Measurements from ENCODE around the gene INPP5D. TPM values are rescaled to one million over a fixed set of nuclear protein-coding genes. Genes with fewer than 3 reads are reported as not detected.

INPP5D gene
- total RNA-seq, 1 experiment from 2014 or later = not detected

DNA sequence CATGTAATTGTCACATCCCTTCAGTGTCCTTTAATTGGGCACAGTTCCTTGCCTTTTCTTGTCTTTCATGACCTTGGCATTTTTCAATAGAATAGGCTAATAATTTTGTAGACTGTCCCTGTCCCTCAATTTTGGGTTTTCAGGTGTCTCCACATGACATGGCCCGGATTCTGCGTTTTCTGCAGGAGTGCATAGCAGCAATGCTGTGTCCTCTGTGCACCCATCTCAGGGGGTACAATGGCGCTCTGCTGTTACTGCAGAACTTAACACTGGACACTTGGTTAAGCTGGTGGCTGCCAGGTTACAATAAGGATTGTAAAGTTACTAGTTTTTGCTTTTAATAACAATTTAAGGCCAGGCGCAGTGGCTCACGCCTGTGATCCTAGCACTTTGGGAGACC lies 51.3 kb downstream of the INPP5D start:
- no peak for DNase-seq
- CTCF ChIA-PET = interaction anchor here (0.6 kb wide), 1 partner anchor 853 kb away, joined by 6 read pairs; no protein-coding TSS in a partner anchor
- no TSS peak for BruUV-seq (replicated peaks)
- TF ChIP-seq, protein P1, sequence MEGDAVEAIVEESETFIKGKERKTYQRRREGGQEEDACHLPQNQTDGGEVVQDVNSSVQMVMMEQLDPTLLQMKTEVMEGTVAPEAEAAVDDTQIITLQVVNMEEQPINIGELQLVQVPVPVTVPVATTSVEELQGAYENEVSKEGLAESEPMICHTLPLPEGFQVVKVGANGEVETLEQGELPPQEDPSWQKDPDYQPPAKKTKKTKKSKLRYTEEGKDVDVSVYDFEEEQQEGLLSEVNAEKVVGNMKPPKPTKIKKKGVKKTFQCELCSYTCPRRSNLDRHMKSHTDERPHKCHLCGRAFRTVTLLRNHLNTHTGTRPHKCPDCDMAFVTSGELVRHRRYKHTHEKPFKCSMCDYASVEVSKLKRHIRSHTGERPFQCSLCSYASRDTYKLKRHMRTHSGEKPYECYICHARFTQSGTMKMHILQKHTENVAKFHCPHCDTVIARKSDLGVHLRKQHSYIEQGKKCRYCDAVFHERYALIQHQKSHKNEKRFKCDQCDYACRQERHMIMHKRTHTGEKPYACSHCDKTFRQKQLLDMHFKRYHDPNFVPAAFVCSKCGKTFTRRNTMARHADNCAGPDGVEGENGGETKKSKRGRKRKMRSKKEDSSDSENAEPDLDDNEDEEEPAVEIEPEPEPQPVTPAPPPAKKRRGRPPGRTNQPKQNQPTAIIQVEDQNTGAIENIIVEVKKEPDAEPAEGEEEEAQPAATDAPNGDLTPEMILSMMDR (IDR thresholded peaks at IDR 0.05; ENCODE audit: unreplicated experiment) = no peak
- no peaks in the 10 kb centered on the region for H3K36me3 Mint-ChIP-seq (ENCODE audit: insufficient read depth, unreplicated experiment)
- no peaks in the 10 kb centered on the region for H3K4me1 Mint-ChIP-seq (ENCODE audit: low read depth, unreplicated experiment)
- H3K27ac Mint-ChIP-seq (ENCODE audit: unreplicated experiment) = no peak overlapping the region
- H3K27me3 Mint-ChIP-seq (ENCODE audit: unreplicated experiment) = peaks cover 44% of the 10 kb centered on the region
- H3K4me3 Mint-ChIP-seq (ENCODE audit: low read depth, unreplicated experiment) = no peak overlapping the region
- intact Hi-C loops (cut with micrococcal nuclease; ENCODE audit: unreplicated experiment) = no loop called here
- no peaks in the 10 kb centered on the region for H3K9me3 Mint-ChIP-seq (ENCODE audit: low read depth, unreplicated experiment)

DNA sequence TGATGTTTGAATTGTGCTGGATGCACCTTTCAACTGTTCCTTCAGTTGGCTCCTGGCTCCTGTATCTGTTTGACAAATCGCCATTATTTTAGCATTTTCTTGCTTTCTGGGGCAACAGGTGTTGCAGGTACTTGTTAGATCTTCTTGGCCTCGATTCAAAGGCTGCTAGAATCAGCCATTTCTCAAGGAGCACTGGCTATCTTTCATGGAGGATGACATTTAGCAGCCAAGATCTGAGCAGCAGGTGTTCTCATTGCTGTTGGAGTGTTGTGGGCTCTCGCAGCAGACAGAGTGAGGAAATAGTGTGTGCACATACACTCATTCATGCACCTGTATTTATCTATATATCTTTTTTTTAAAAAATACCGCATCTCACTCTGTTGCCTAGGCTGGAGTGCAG lies 52.2 kb downstream of the INPP5D start:
- Mint-ChIP-seq H3K4me1 (ENCODE audit: low read depth, unreplicated experiment) (no peaks in the 10 kb centered on the region), H3K27me3 (ENCODE audit: unreplicated experiment) (peaks cover 35% of the 10 kb centered on the region), H3K36me3 (ENCODE audit: insufficient read depth, unreplicated experiment) (no peaks in the 10 kb centered on the region), H3K9me3 (ENCODE audit: low read depth, unreplicated experiment) (no peaks in the 10 kb centered on the region), H3K4me3 (ENCODE audit: low read depth, unreplicated experiment) (no peak overlapping the region), H3K27ac (ENCODE audit: unreplicated experiment) (no peak overlapping the region)
- no peak for DNase-seq
- no TSS peak for BruUV-seq (replicated peaks)
- TF ChIP-seq, protein P1 (IDR thresholded peaks at IDR 0.05; ENCODE audit: unreplicated experiment) = no peak
- intact Hi-C loops (cut with micrococcal nuclease; ENCODE audit: unreplicated experiment) = no loop called here
- CTCF ChIA-PET = no interaction called here

DNA sequence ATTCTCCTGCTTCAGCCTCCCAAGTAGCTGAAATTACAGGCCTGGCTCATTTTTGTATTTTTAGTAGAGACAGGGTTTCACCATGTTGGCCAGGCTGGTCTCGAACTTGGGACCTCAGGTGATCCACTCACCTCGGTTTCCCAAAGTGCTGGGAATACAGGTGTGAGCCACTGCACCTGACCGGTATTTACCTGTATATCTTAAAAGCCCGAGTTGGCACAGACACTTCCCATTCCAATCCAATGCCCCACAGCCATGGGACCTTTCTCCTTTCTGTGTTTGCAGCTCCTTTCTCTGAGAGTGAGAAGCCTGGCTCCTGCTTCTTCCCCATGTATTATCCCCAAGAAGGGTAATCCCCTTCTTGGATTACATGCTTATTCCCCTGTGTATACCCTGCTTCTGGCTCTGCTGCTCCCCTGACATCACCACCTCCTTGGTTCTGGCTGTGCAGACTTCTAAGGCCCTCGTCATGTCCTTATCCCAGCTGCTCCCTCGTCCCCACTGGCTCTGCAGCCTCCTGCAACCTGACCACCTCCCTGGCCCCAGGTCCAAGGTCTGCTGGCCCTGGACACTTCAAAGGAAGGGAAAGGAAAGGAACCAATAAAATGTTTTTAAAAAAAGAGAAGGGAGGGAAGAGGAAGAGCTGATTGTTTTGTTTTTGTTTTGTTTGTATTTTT lies 52.8 kb downstream of the INPP5D start:
- BruUV-seq (replicated peaks) = no TSS peak
- TF ChIP-seq, protein P1 (IDR thresholded peaks at IDR 0.05; ENCODE audit: unreplicated experiment) = no peak
- intact Hi-C loops (cut with micrococcal nuclease; ENCODE audit: unreplicated experiment) = no loop called here
- CTCF ChIA-PET = no interaction called here
- no peak overlapping the region for H3K4me3 Mint-ChIP-seq (ENCODE audit: low read depth, unreplicated experiment)
- H3K27ac Mint-ChIP-seq (ENCODE audit: unreplicated experiment) = no peak overlapping the region
- no peaks in the 10 kb centered on the region for H3K4me1 Mint-ChIP-seq (ENCODE audit: low read depth, unreplicated experiment)
- no peaks in the 10 kb centered on the region for H3K36me3 Mint-ChIP-seq (ENCODE audit: insufficient read depth, unreplicated experiment)
- no peak for DNase-seq
- no peaks in the 10 kb centered on the region for H3K9me3 Mint-ChIP-seq (ENCODE audit: low read depth, unreplicated experiment)
- H3K27me3 Mint-ChIP-seq (ENCODE audit: unreplicated experiment) = peaks cover 32% of the 10 kb centered on the region

DNA sequence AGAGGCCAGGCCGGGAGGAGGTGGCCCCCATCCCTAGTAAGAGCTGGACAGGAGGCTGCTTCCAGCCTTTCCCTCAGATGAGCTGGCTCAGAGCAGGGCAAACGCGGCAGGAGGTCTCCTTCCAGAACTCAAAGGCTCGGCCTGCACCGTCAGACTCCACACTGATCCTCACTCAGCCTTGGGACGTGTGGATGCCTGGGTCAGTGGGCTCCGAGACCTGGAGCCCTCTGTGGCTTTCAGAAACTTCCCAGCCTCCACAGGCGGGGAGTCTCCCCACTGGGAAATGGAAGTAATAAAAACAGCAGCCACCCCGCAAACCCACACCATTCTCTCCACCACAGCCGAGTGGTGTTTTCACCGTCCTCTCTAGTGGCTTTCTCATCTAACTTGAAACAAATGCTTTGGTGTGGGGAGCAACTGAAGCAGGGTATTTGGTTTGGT lies 54.3 kb downstream of the INPP5D start:
- intact Hi-C loops (cut with micrococcal nuclease; ENCODE audit: unreplicated experiment) = no loop called here

More for the DNA sequence above, 54.3 kb downstream of the INPP5D start:
- no peaks in the 10 kb centered on the region for H3K9me3 Mint-ChIP-seq (ENCODE audit: low read depth, unreplicated experiment)
- no peak overlapping the region for H3K27ac Mint-ChIP-seq (ENCODE audit: unreplicated experiment)
- no peak overlapping the region for H3K4me3 Mint-ChIP-seq (ENCODE audit: low read depth, unreplicated experiment)
- no TSS peak for BruUV-seq (replicated peaks)
- H3K4me1 Mint-ChIP-seq (ENCODE audit: low read depth, unreplicated experiment) = no peaks in the 10 kb centered on the region
- TF ChIP-seq, protein P1 (IDR thresholded peaks at IDR 0.05; ENCODE audit: unreplicated experiment) = no peak
- CTCF ChIA-PET = interaction anchor here (0.7 kb wide), 2 partner anchors 210 to 786 kb away, joined by 4 to 5 read pairs; no protein-coding TSS in a partner anchor
- peaks cover 33% of the 10 kb centered on the region for H3K27me3 Mint-ChIP-seq (ENCODE audit: unreplicated experiment)
- DNase-seq = no peak
- no peaks in the 10 kb centered on the region for H3K36me3 Mint-ChIP-seq (ENCODE audit: insufficient read depth, unreplicated experiment)

Measured in Calu3 (cell line).